ENCODE data around the gene LRRC46.

LRRC46 gene

GRCh38 chr17:47811709-47812108 lies 19.8 kb upstream of the LRRC46 start:
- DNase-seq (ENCODE audit: low read depth), result no peak
- TF ChIP-seq MAX (IDR thresholded peaks at IDR 0.05; ENCODE audit: low read depth, low read length), result no peak
- no peak for TF ChIP-seq MYC (IDR thresholded peaks at IDR 0.05; ENCODE audit: low read depth, low read length)
- TF ChIP-seq CTCF (IDR thresholded peaks at IDR 0.05; ENCODE audit: low read depth, low read length), result no peak
- TF ChIP-seq POLR2A (IDR thresholded peaks at IDR 0.05; ENCODE audit: extremely low read depth, insufficient read length), result no peak
- no peak overlapping the region for H3K4me3 ChIP-seq (ENCODE audit: low read depth, low read length)

- no peak overlapping the region for H3K4me3 ChIP-seq (ENCODE audit: low read depth, low read length)
- DNase-seq (ENCODE audit: low read depth), result no peak
- TF ChIP-seq MAX (IDR thresholded peaks at IDR 0.05; ENCODE audit: low read depth, low read length), result no peak
- TF ChIP-seq POLR2A (IDR thresholded peaks at IDR 0.05; ENCODE audit: extremely low read depth, insufficient read length), result no peak
- no peak for TF ChIP-seq MYC (IDR thresholded peaks at IDR 0.05; ENCODE audit: low read depth, low read length)
- no peak for TF ChIP-seq CTCF (IDR thresholded peaks at IDR 0.05; ENCODE audit: low read depth, low read length)
Measured at GRCh38 chr17:47812146-47812920, 19.1 kb upstream of the LRRC46 start.

- DNase-seq (ENCODE audit: low read depth), result no peak
- H3K4me3 ChIP-seq (ENCODE audit: low read depth, low read length), result no peak overlapping the region
- TF ChIP-seq POLR2A (IDR thresholded peaks at IDR 0.05; ENCODE audit: extremely low read depth, insufficient read length) (no peak), MYC (IDR thresholded peaks at IDR 0.05; ENCODE audit: low read depth, low read length) (no peak), CTCF (IDR thresholded peaks at IDR 0.05; ENCODE audit: low read depth, low read length) (no peak), MAX (IDR thresholded peaks at IDR 0.05; ENCODE audit: low read depth, low read length) (no peak)
Measured at GRCh38 chr17:47813077-47813476, 18.4 kb upstream of the LRRC46 start.

GRCh38 chr17:47813512-47814031 lies 17.9 kb upstream of the LRRC46 start:
- TF ChIP-seq MAX (IDR thresholded peaks at IDR 0.05; ENCODE audit: low read depth, low read length) (no peak), POLR2A (IDR thresholded peaks at IDR 0.05; ENCODE audit: extremely low read depth, insufficient read length) (no peak), CTCF (IDR thresholded peaks at IDR 0.05; ENCODE audit: low read depth, low read length) (no peak), MYC (IDR thresholded peaks at IDR 0.05; ENCODE audit: low read depth, low read length) (no peak)
- no peak overlapping the region for H3K4me3 ChIP-seq (ENCODE audit: low read depth, low read length)
- no peak for DNase-seq (ENCODE audit: low read depth)

GRCh38 chr17:47815106-47815918 lies 16.2 kb upstream of the LRRC46 start:
- DNase-seq (ENCODE audit: low read depth), result no peak
- H3K4me3 ChIP-seq (ENCODE audit: low read depth, low read length), result no peak overlapping the region
- TF ChIP-seq MYC (IDR thresholded peaks at IDR 0.05; ENCODE audit: low read depth, low read length) (no peak), POLR2A (IDR thresholded peaks at IDR 0.05; ENCODE audit: extremely low read depth, insufficient read length) (no peak), CTCF (IDR thresholded peaks at IDR 0.05; ENCODE audit: low read depth, low read length) (no peak), MAX (IDR thresholded peaks at IDR 0.05; ENCODE audit: low read depth, low read length) (no peak)

Data from NB4 (cell line).